GM18868 (cell line): ENCODE measurements around the gene RBM15.

Source experiments
- ATAC-seq: cut with Tn5 transposase; IDR thresholded peaks from one replicate; pipeline ENCODE4 v1.9.1; 2021; ENCODE audit warnings: mild to moderate bottlenecking, moderate library complexity; ENCODE audit not compliant: unreplicated experiment

RBM15 gene

GRCh38 chr1:110319332-110320167 lies 19.6 kb upstream of the RBM15 start:
- no peak for ATAC-seq

GRCh38 chr1:110320168-110320518 lies 19.0 kb upstream of the RBM15 start:
- no peak for ATAC-seq

GRCh38 chr1:110321045-110321444 lies 18.1 kb upstream of the RBM15 start:
- ATAC-seq, result no peak

- no peak for ATAC-seq
Measured at GRCh38 chr1:110321846-110322245, 17.3 kb upstream of the RBM15 start.

- no peak for ATAC-seq
Measured at GRCh38 chr1:110324667-110325066, 14.5 kb upstream of the RBM15 start.

GRCh38 chr1:110326826-110327225 lies 12.4 kb upstream of the RBM15 start:
- ATAC-seq, result no peak

- no peak for ATAC-seq
Measured at GRCh38 chr1:110328274-110328673, 10.9 kb upstream of the RBM15 start.

- ATAC-seq, result no peak
Measured at GRCh38 chr1:110328700-110329099, 10.5 kb upstream of the RBM15 start.

GRCh38 chr1:110335265-110335664 lies 3.9 kb upstream of the RBM15 start:
- ATAC-seq, result no peak

- ATAC-seq, result no peak
Measured at GRCh38 chr1:110336300-110337039, 2.7 kb upstream of the RBM15 start.

- ATAC-seq, result no peak
Measured at GRCh38 chr1:110337704-110338308, 1.4 kb upstream of the RBM15 start.

- ATAC-seq, result peak; percentile 73
Measured at GRCh38 chr1:110338309-110338885, 780 bp upstream of the RBM15 start.

GRCh38 chr1:110339407-110340206 lies 430 bp downstream of the RBM15 start:
- no peak for ATAC-seq

- ATAC-seq, result no peak
Measured at GRCh38 chr1:110340207-110340468, 961 bp downstream of the RBM15 start.

- ATAC-seq, result no peak
Measured at GRCh38 chr1:110341146-110341871, 2.1 kb downstream of the RBM15 start.

- ATAC-seq, result no peak
Measured at GRCh38 chr1:110341872-110342331, 2.7 kb downstream of the RBM15 start.

GRCh38 chr1:110343249-110343648 lies 4.1 kb downstream of the RBM15 start:
- no peak for ATAC-seq

- ATAC-seq, result no peak
Measured at GRCh38 chr1:110344152-110344551, 5.0 kb downstream of the RBM15 start.

GRCh38 chr1:110345480-110345879 lies 6.3 kb downstream of the RBM15 start:
- ATAC-seq, result no peak

GRCh38 chr1:110346690-110347089 lies 7.5 kb downstream of the RBM15 start:
- ATAC-seq, result no peak
